GM12801 (cell line): ENCODE data around the gene CAMTA1.

ENCODE experiments used
- TF ChIP-seq, protein P1 (sequence below): IDR thresholded peaks from one replicate; pipeline ENCODE4 v1.5.1; 2011; ENCODE audit warnings: control low read depth; ENCODE audit not compliant: insufficient read length; ENCODE audit errors: extremely low read depth

CAMTA1 gene

DNA sequence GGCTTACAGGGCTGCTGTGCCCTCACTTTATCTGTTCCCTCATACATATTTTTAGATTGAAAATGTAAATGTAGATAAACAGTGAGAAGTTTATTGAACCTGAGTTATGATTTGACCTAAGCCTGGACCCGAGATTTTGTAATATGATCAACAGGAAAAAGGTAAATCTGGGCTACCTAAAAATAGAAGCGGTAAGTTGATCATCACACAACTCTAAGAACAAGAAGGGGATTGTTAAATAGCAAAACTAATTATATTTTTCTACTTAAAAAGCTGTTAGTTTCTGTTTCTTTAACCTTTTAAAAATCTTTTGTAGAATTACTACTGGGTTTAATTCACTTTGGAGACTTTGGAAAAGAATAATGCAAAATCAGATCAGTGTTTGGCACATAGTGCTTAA, 35.6 kb downstream of the CAMTA1 start:
- TF ChIP-seq, protein P1, sequence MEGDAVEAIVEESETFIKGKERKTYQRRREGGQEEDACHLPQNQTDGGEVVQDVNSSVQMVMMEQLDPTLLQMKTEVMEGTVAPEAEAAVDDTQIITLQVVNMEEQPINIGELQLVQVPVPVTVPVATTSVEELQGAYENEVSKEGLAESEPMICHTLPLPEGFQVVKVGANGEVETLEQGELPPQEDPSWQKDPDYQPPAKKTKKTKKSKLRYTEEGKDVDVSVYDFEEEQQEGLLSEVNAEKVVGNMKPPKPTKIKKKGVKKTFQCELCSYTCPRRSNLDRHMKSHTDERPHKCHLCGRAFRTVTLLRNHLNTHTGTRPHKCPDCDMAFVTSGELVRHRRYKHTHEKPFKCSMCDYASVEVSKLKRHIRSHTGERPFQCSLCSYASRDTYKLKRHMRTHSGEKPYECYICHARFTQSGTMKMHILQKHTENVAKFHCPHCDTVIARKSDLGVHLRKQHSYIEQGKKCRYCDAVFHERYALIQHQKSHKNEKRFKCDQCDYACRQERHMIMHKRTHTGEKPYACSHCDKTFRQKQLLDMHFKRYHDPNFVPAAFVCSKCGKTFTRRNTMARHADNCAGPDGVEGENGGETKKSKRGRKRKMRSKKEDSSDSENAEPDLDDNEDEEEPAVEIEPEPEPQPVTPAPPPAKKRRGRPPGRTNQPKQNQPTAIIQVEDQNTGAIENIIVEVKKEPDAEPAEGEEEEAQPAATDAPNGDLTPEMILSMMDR: no peak

DNA sequence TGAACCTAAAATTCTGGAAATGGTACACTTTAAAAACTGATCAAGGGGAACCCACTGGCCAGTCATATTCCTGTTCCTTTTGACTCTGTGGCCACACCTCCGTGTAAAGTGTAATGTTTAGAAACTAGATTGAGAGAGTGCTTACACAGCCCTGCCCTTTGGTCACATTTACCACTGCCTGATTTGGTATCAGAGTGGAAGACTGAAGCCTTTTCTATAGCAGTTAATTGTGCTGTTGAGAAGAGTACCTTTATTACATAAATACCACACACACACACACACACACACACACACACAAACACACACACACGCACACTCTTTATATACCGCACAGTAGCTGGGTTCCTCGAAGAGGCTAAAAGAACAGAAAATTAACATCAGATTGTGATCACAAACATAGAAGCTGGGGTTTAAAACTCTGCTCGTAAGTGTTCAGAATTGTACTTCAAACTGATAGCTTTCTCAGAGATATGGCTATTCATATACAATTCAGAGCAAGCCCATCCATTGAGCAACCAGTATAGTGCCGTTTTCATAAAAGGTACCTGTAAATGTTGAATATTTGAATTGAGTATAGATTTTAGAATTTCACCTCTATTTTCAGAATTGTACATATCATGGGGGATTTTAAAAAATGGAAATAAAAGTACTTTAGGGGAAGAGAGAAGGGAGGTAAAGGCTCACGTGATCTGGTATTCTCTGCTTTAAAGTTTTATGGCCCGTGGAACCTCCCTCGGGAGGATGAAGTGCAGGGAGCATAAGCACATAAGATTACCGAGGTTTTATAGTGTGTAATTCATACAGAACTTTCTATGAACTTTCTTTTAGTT, 37.5 kb downstream of the CAMTA1 start:
- TF ChIP-seq, protein P1: no peak

DNA sequence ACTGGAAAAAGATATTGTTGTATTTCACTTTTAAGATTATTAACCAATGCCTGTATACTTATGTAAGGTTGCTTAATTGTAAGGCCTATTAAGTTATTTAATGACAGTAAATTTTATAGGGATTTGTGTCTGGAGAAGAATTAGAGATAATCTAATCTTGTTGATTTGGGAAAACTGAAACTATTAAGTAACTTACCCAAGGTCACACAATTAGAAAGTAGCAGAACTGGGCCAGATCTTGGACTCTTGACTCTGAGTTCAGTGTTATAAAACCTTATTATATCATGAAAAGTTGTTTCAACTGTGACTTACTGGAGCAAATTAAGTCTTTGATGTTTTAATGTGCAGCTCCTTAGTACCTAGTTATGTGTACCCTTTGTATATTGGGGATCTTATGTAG, 38.5 kb downstream of the CAMTA1 start:
- TF ChIP-seq, protein P1: no peak

DNA sequence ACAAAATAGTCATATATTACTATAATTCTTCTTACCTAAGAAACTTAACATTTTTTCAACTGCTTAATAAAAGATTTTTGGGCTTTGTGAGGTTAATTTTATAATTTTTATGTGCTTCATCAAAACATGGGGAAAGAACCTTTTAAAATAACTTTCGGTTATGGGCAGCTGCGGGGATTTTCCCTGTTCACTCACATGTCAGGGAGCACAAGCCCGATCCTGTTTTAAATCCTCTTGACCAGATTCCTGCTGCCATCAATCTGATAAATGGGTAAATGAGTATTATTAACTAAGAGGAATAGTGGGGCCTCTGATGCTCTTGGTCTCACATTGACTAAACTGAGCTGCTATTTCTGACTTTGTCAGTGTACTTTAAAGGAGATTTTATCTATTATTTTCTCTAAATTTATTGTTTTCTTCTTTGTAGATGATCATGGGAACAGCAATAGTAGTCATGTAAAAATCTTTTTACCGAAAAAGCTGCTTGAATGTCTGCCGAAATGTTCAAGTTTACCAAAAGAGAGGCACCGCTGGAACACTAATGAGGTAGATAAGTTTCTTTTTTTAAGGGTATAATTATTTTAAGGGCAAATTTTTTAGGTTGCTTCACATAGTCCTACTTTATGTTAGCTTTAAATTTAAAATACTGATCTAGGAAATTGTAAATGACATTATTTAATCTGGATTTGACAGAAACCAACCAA, 39.6 kb downstream of the CAMTA1 start:
- TF ChIP-seq, protein P1: no peak

DNA sequence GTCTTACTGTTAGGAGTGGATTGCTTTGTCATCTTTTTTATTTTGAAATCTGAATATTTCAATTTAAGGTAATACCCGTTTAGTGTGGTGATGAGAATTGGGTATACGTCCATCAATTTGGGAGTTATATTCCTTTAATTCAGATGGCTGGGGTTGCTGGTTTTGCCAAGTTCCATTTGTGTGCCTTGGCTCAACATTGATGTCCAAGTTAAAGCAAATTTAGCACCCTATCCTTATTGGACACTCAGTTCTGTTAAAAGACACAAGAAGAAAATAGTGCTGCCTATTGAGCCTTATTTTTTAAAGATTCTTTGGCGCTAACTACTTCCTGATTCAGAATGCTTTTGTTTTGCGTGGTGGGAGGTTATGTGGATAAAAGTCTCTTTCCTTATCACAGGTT, 40.6 kb downstream of the CAMTA1 start:
- TF ChIP-seq, protein P1: no peak

DNA sequence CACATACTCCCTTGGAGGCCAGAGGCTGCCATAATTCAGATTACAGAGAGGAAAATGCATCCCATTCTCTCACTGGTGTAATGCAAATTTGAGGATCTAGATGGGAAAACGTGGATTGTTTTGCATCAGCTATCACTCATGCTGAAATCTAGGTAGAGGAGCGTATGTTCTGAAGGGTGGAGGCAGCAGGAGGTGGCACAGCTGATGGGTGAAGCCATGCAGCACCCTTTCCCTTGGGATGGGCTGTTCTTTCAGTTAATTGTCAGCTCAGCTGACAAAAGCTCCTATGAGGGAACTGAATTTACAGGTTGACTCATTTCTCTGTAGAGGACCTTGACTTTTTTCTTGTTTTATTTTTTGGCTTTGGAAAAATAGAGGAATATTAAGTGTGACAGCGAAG, 41.8 kb downstream of the CAMTA1 start:
- TF ChIP-seq, protein P1: no peak

DNA sequence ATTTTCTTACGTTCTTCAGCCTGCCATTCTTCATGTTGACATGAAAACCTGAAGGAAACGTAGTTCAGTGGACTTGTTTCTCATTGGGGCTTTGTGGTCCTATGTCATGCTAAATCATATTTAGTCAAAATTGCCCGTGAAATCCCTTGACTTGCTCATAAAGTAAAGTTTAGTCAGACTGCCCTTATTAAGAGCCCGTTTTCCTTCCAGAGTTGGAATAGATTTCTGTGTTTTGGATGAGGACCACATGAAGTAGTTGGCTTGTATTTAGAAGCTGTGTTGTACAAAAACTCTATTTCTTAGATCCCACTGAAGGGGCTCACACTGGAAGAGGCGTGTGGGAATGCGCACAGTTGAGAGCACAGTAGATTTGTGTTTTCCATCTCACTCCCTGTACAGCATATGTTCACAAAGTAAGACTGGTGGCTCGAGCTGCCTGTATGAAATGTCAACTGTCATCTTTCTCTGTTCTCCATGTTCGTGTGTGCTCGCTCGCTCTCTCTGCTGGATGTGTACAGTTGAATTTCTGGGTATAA, 42.4 kb downstream of the CAMTA1 start:
- TF ChIP-seq, protein P1: no peak
